ENCODE data around the gene GPR155.

DNA sequence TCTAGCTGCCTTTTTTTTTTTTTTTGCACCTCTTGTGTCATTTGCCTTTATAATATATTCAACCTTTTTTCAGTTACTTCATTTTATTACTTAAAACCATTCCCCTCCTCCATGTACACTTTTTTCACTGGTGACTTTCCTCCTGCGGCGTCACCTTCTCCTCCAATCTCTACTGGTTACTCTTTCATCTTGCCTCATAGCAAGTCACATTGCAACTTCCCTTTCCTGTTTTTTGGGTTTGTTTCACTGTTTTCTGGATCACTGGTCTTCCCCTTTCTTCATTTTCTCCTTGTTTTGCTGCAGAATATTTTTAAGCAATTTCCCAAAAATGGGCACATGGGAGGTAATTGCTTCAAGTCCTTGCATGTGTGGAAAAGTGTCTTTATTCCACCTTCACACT, 37.7 kb upstream of the GPR155 start:
- TF ChIP-seq, protein P1, sequence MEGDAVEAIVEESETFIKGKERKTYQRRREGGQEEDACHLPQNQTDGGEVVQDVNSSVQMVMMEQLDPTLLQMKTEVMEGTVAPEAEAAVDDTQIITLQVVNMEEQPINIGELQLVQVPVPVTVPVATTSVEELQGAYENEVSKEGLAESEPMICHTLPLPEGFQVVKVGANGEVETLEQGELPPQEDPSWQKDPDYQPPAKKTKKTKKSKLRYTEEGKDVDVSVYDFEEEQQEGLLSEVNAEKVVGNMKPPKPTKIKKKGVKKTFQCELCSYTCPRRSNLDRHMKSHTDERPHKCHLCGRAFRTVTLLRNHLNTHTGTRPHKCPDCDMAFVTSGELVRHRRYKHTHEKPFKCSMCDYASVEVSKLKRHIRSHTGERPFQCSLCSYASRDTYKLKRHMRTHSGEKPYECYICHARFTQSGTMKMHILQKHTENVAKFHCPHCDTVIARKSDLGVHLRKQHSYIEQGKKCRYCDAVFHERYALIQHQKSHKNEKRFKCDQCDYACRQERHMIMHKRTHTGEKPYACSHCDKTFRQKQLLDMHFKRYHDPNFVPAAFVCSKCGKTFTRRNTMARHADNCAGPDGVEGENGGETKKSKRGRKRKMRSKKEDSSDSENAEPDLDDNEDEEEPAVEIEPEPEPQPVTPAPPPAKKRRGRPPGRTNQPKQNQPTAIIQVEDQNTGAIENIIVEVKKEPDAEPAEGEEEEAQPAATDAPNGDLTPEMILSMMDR (IDR thresholded peaks at IDR 0.05; ENCODE audit: low read depth, low read length, missing input control) = no peak
- TF ChIP-seq RAD21 (IDR thresholded peaks at IDR 0.05) = no peak
- TF ChIP-seq, protein P2, sequence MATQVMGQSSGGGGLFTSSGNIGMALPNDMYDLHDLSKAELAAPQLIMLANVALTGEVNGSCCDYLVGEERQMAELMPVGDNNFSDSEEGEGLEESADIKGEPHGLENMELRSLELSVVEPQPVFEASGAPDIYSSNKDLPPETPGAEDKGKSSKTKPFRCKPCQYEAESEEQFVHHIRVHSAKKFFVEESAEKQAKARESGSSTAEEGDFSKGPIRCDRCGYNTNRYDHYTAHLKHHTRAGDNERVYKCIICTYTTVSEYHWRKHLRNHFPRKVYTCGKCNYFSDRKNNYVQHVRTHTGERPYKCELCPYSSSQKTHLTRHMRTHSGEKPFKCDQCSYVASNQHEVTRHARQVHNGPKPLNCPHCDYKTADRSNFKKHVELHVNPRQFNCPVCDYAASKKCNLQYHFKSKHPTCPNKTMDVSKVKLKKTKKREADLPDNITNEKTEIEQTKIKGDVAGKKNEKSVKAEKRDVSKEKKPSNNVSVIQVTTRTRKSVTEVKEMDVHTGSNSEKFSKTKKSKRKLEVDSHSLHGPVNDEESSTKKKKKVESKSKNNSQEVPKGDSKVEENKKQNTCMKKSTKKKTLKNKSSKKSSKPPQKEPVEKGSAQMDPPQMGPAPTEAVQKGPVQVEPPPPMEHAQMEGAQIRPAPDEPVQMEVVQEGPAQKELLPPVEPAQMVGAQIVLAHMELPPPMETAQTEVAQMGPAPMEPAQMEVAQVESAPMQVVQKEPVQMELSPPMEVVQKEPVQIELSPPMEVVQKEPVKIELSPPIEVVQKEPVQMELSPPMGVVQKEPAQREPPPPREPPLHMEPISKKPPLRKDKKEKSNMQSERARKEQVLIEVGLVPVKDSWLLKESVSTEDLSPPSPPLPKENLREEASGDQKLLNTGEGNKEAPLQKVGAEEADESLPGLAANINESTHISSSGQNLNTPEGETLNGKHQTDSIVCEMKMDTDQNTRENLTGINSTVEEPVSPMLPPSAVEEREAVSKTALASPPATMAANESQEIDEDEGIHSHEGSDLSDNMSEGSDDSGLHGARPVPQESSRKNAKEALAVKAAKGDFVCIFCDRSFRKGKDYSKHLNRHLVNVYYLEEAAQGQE (IDR thresholded peaks at IDR 0.05) = no peak
- TF ChIP-seq, protein P3, sequence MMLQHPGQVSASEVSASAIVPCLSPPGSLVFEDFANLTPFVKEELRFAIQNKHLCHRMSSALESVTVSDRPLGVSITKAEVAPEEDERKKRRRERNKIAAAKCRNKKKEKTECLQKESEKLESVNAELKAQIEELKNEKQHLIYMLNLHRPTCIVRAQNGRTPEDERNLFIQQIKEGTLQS (IDR thresholded peaks at IDR 0.05) = no peak
- no peak for TF ChIP-seq YY1 (IDR thresholded peaks at IDR 0.05)
- no peak for TF ChIP-seq JUND (IDR thresholded peaks at IDR 0.05)
- TF ChIP-seq, protein P4, sequence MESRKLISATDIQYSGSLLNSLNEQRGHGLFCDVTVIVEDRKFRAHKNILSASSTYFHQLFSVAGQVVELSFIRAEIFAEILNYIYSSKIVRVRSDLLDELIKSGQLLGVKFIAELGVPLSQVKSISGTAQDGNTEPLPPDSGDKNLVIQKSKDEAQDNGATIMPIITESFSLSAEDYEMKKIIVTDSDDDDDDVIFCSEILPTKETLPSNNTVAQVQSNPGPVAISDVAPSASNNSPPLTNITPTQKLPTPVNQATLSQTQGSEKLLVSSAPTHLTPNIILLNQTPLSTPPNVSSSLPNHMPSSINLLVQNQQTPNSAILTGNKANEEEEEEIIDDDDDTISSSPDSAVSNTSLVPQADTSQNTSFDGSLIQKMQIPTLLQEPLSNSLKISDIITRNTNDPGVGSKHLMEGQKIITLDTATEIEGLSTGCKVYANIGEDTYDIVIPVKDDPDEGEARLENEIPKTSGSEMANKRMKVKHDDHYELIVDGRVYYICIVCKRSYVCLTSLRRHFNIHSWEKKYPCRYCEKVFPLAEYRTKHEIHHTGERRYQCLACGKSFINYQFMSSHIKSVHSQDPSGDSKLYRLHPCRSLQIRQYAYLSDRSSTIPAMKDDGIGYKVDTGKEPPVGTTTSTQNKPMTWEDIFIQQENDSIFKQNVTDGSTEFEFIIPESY (IDR thresholded peaks at IDR 0.05) = no peak
- TF ChIP-seq GABPA (IDR thresholded peaks at IDR 0.05 in 1 of 2, conservative IDR thresholded peaks at IDR 0.05 in 1 of 2) = no peak
- no peak for TF ChIP-seq TAF1 (conservative IDR thresholded peaks at IDR 0.05)
